Large intestine (tissue), 3 donors: ENCODE data around the gene PIGQ. TPM values are rescaled to one million over a fixed set of nuclear protein-coding genes. Genes with fewer than 3 reads are reported as not detected.

Experiments
- DNase-seq, 2 donors: peaks; one replicate each; pipeline versions ENCODE4 v3.0.0 to v3.0.0-alpha.2; 2013
- H3K27ac ChIP-seq: one replicate; pipeline ENCODE4 v1.5.1; 2013; ENCODE audit warnings: low read length
- H3K27me3 ChIP-seq: 2 replicates; pipeline ENCODE4 v1.6.1; 2013; ENCODE audit warnings: low read length; ENCODE audit not compliant: control insufficient read depth, insufficient read depth
- H3K36me3 ChIP-seq: 2 replicates; pipeline ENCODE4 v1.6.1; 2013; ENCODE audit warnings: low read length; ENCODE audit not compliant: control insufficient read depth, insufficient read depth
- H3K4me1 ChIP-seq: one replicate; pipeline ENCODE4 v1.6.1; 2013; ENCODE audit warnings: low read length; ENCODE audit not compliant: control insufficient read depth, insufficient read depth
- H3K4me3 ChIP-seq: one replicate; pipeline ENCODE4 v1.5.1; 2013; ENCODE audit warnings: low read length
- H3K9me3 ChIP-seq: one replicate; pipeline ENCODE4 v1.6.1; 2013; ENCODE audit warnings: mild to moderate bottlenecking, low read depth, low read length, moderate library complexity; ENCODE audit not compliant: control insufficient read depth
- WGBS: methylation state at CpG from one replicate; pipeline ENCODE4 v1.1.5; 2013; ENCODE audit warnings: low lambda C conversion rate; ENCODE audit not compliant: insufficient coverage; 5-methylcytosine and 5-hydroxymethylcytosine counted together
- polyA plus RNA-seq: library from polyadenylated mRNA; unstranded; fragments of 120-200 nt; gene quantifications from one replicate; pipeline ENCODE4 v1.2.1, GENCODE V29; 2013

The PIGQ gene
- polyA plus RNA-seq, 1 donor: 23.6 TPM

- Histone ChIP-seq H3K4me1 (peaks cover 24% of the 10 kb centered on the region), H3K9me3 (peaks cover 11% of the 10 kb centered on the region), H3K4me3 (no peak overlapping the region), H3K27me3 (peaks cover 46% of the 10 kb centered on the region), H3K27ac (no peak overlapping the region), H3K36me3 (no peaks in the 10 kb centered on the region)
- no CpG with 5 or more reads among the region's 43 CpGs for WGBS
- no peak for DNase-seq
These were observed 7.5 kb upstream of the PIGQ start for GRCh38 chr16:561957-562938.

DNA sequence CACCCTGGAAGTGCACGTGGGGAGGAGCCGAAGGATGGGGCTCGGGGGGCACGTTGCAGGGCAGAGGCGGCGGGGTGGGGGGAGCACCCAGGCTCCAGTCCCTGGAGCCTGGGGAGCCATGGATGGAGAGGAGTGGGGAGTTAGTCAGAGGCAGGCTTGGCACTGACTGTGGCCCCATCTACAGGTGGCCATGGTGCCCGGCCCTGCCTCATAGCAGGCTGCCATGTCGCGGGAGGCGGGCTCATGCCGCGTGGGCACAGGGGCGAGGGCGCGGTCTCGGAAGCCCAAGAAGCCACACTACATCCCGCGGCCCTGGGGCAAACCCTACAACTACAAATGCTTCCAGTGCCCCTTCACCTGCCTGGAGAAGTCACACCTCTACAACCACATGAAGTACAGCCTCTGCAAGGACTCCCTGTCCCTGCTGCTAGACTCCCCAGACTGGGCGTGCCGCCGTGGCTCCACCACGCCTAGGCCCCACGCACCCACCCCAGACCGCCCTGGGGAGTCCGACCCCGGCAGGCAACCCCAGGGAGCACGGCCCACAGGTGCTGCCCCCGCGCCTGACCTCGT is 6.6 kb upstream of the PIGQ start:
- Histone ChIP-seq H3K9me3 (peaks cover 14% of the 10 kb centered on the region), H3K4me1 (peaks cover 33% of the 10 kb centered on the region), H3K27me3 (peaks cover 42% of the 10 kb centered on the region), H3K4me3 (no peak overlapping the region), H3K36me3 (no peaks in the 10 kb centered on the region), H3K27ac (no peak overlapping the region)
- WGBS: no CpG with 5 or more reads among the region's 30 CpGs
- DNase-seq: no peak

GRCh38 chr16:564690-565418 is 4.9 kb upstream of the PIGQ start:
- no peak overlapping the region for H3K27ac ChIP-seq
- peaks cover 10% of the 10 kb centered on the region for H3K9me3 ChIP-seq
- H3K27me3 ChIP-seq: peaks cover 25% of the 10 kb centered on the region
- no peak overlapping the region for H3K4me3 ChIP-seq
- H3K4me1 ChIP-seq: peaks cover 39% of the 10 kb centered on the region
- DNase-seq: no peak
- no peaks in the 10 kb centered on the region for H3K36me3 ChIP-seq
- no CpG with 5 or more reads among the region's 42 CpGs for WGBS

GRCh38 chr16:565419-566330 is 4.1 kb upstream of the PIGQ start:
- Histone ChIP-seq H3K27ac (no peak overlapping the region), H3K9me3 (peaks cover 10% of the 10 kb centered on the region), H3K4me1 (peaks cover 39% of the 10 kb centered on the region), H3K4me3 (no peak overlapping the region), H3K27me3 (peaks cover 25% of the 10 kb centered on the region), H3K36me3 (no peaks in the 10 kb centered on the region)
- no peak for DNase-seq
- no CpG with 5 or more reads among the region's 35 CpGs for WGBS

- peaks cover 14% of the 10 kb centered on the region for H3K27me3 ChIP-seq
- peaks cover 39% of the 10 kb centered on the region for H3K4me1 ChIP-seq
- peak within 1 kb of the TSS; percentile 11 for H3K4me3 ChIP-seq
- peak within 1 kb of the TSS; percentile 56 for H3K27ac ChIP-seq
- no peaks in the 10 kb centered on the region for H3K36me3 ChIP-seq
- WGBS: no CpG with 5 or more reads among the region's 26 CpGs
- peak; percentile 60 to 80 for DNase-seq
- peaks cover 3% of the 10 kb centered on the region for H3K9me3 ChIP-seq
These were observed 3.0 kb upstream of the PIGQ start, which contains the start of gene NHLRC4 for GRCh38 chr16:566475-567372. NHLRC4 (plus strand) TSS chr16:567005; CDS start chr16:568048, 1,043 bp downstream.

- WGBS: no CpG with 5 or more reads among the region's 35 CpGs
- peaks cover 5% of the 10 kb centered on the region for H3K27me3 ChIP-seq
- peaks cover 39% of the 10 kb centered on the region for H3K4me1 ChIP-seq
- peak in 1 of 2 donors; percentile 70 for DNase-seq
- H3K4me3 ChIP-seq: no peak overlapping the region
- peak overlapping the region; percentile 56 for H3K27ac ChIP-seq
- peaks cover 3% of the 10 kb centered on the region for H3K9me3 ChIP-seq
- no peaks in the 10 kb centered on the region for H3K36me3 ChIP-seq
These were observed 2.2 kb upstream of the PIGQ start for GRCh38 chr16:567373-568256.

GRCh38 chr16:568401-569258 is 1.1 kb upstream of the PIGQ start:
- H3K36me3 ChIP-seq: no peaks in the 10 kb centered on the region
- peaks cover 39% of the 10 kb centered on the region for H3K4me1 ChIP-seq
- no peak for DNase-seq
- H3K27me3 ChIP-seq: no peaks in the 10 kb centered on the region
- peaks cover 3% of the 10 kb centered on the region for H3K9me3 ChIP-seq
- no peak overlapping the region for H3K4me3 ChIP-seq
- WGBS: no CpG with 5 or more reads among the region's 11 CpGs
- H3K27ac ChIP-seq: no peak overlapping the region
